ENCODE data around the gene TTC23L.

Gene TTC23L

GRCh38 chr5:34891981-34892380, 53.0 kb downstream of the TTC23L start:
- peak; percentile 74 for DNase-seq (ENCODE audit: low read depth)
- TF ChIP-seq, protein P1, sequence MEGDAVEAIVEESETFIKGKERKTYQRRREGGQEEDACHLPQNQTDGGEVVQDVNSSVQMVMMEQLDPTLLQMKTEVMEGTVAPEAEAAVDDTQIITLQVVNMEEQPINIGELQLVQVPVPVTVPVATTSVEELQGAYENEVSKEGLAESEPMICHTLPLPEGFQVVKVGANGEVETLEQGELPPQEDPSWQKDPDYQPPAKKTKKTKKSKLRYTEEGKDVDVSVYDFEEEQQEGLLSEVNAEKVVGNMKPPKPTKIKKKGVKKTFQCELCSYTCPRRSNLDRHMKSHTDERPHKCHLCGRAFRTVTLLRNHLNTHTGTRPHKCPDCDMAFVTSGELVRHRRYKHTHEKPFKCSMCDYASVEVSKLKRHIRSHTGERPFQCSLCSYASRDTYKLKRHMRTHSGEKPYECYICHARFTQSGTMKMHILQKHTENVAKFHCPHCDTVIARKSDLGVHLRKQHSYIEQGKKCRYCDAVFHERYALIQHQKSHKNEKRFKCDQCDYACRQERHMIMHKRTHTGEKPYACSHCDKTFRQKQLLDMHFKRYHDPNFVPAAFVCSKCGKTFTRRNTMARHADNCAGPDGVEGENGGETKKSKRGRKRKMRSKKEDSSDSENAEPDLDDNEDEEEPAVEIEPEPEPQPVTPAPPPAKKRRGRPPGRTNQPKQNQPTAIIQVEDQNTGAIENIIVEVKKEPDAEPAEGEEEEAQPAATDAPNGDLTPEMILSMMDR (IDR thresholded peaks at IDR 0.05; ENCODE audit: low read length, missing control alignments) = no peak
- no peak overlapping the region for H3K4me3 ChIP-seq (replicated peaks; ENCODE audit: low read depth, low read length)

- DNase-seq (ENCODE audit: low read depth) = no peak
- no peak overlapping the region for H3K4me3 ChIP-seq (replicated peaks; ENCODE audit: low read depth, low read length)
- TF ChIP-seq, protein P1 (IDR thresholded peaks at IDR 0.05; ENCODE audit: low read length, missing control alignments) = no peak
Observed at GRCh38 chr5:34892414-34892813, 53.5 kb downstream of the TTC23L start.

GRCh38 chr5:34894716-34895115, 55.8 kb downstream of the TTC23L start:
- TF ChIP-seq, protein P1 (IDR thresholded peaks at IDR 0.05; ENCODE audit: low read length, missing control alignments) = no peak
- no peak overlapping the region for H3K4me3 ChIP-seq (replicated peaks; ENCODE audit: low read depth, low read length)

GRCh38 chr5:34895641-34896419, 56.9 kb downstream of the TTC23L start:
- DNase-seq (ENCODE audit: low read depth) = peak; percentile 50
- TF ChIP-seq, protein P1 (IDR thresholded peaks at IDR 0.05; ENCODE audit: low read length, missing control alignments) = no peak
- no peak overlapping the region for H3K4me3 ChIP-seq (replicated peaks; ENCODE audit: low read depth, low read length)

More at GRCh38 chr5:34894716-34895115, 55.8 kb downstream of the TTC23L start:
- DNase-seq (ENCODE audit: low read depth) = no peak

DNA sequence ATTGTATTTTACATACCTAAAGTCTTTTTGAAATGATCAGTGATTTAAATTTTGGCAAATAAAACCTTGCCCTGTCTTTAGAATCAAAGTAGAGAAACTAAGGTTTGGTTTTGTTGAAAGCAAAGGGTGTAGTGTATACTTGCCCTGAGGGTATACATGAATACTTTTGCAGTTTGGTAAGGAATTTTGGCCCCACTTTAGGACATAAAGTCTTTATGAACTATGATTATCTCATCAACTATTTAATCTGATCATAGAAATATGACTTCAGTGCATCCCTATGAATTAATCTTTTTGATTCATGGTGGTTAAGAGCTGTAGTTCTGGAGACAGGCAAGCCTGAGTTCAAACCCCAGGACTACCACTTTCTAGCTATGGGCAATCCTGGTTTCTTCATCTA, 58.7 kb downstream of the TTC23L start:
- no peak for DNase-seq (ENCODE audit: low read depth)
- H3K4me3 ChIP-seq (replicated peaks; ENCODE audit: low read depth, low read length) = no peak overlapping the region
- TF ChIP-seq, protein P1 (IDR thresholded peaks at IDR 0.05; ENCODE audit: low read length, missing control alignments) = no peak

- no peak overlapping the region for H3K4me3 ChIP-seq (replicated peaks; ENCODE audit: low read depth, low read length)
- TF ChIP-seq, protein P1 (IDR thresholded peaks at IDR 0.05; ENCODE audit: low read length, missing control alignments) = peak; percentile 92
- DNase-seq (ENCODE audit: low read depth) = peak; percentile 86
Observed at GRCh38 chr5:34898258-34898895, 59.4 kb downstream of the TTC23L start.
